Measurements from ENCODE around the gene SLC25A24.

Gene SLC25A24

DNA sequence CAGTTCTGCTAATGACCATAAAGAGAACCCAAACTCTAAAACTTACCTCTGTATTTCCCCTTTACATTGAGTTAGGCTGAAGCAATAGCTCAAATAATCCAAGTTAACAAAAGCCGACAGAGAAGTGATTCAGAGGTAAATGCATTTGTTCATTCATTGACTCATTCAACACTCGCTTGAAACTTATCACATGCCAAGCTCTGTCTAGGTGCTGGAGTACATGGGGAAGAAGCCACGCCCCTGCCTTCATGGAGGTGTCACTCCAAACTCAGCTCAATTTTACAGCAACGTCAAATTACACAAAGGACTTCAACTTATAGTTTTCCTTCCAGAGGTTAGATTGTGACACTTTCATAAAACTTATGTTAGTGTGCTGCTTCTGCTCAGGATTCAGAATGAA, 45.8 kb downstream of the SLC25A24 start:
- no peaks in the 10 kb centered on the region for H3K4me1 ChIP-seq (ENCODE audit: insufficient read depth, low read length, severe bottlenecking)
- H3K9ac ChIP-seq (ENCODE audit: low read length) = no peak overlapping the region
- TF ChIP-seq, protein P1, sequence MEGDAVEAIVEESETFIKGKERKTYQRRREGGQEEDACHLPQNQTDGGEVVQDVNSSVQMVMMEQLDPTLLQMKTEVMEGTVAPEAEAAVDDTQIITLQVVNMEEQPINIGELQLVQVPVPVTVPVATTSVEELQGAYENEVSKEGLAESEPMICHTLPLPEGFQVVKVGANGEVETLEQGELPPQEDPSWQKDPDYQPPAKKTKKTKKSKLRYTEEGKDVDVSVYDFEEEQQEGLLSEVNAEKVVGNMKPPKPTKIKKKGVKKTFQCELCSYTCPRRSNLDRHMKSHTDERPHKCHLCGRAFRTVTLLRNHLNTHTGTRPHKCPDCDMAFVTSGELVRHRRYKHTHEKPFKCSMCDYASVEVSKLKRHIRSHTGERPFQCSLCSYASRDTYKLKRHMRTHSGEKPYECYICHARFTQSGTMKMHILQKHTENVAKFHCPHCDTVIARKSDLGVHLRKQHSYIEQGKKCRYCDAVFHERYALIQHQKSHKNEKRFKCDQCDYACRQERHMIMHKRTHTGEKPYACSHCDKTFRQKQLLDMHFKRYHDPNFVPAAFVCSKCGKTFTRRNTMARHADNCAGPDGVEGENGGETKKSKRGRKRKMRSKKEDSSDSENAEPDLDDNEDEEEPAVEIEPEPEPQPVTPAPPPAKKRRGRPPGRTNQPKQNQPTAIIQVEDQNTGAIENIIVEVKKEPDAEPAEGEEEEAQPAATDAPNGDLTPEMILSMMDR (IDR thresholded peaks at IDR 0.05; ENCODE audit: low read length) = no peak
- no peak for TF ChIP-seq EZH2 (IDR thresholded peaks at IDR 0.05; ENCODE audit: borderline replicate concordance, low read length)
- H3K36me3 ChIP-seq (ENCODE audit: insufficient read depth, low read length) = no peaks in the 10 kb centered on the region
- no peaks in the 10 kb centered on the region for H3K79me2 ChIP-seq (ENCODE audit: insufficient read depth, low read length)
- no peak overlapping the region for H3K27ac ChIP-seq (ENCODE audit: low read depth, low read length, poor library complexity, severe bottlenecking)
- no peak overlapping the region for H3K4me2 ChIP-seq (ENCODE audit: low read length)
- no peaks in the 10 kb centered on the region for H3K9me3 ChIP-seq (ENCODE audit: low read length)
- no peaks in the 10 kb centered on the region for H3K9me2 ChIP-seq (ENCODE audit: low read depth, low read length)
- H2AFZ ChIP-seq (ENCODE audit: low read length) = no peak overlapping the region
- no peak overlapping the region for H3K4me3 ChIP-seq (ENCODE audit: low read depth, low read length, poor library complexity, severe bottlenecking)
- no peaks in the 10 kb centered on the region for H4K20me1 ChIP-seq (ENCODE audit: insufficient read depth, low read length)
- H3F3A ChIP-seq (ENCODE audit: insufficient read depth, low read length) = no peaks in the 10 kb centered on the region
- no peaks in the 10 kb centered on the region for H3K27me3 ChIP-seq (ENCODE audit: insufficient read depth, low read length)

DNA sequence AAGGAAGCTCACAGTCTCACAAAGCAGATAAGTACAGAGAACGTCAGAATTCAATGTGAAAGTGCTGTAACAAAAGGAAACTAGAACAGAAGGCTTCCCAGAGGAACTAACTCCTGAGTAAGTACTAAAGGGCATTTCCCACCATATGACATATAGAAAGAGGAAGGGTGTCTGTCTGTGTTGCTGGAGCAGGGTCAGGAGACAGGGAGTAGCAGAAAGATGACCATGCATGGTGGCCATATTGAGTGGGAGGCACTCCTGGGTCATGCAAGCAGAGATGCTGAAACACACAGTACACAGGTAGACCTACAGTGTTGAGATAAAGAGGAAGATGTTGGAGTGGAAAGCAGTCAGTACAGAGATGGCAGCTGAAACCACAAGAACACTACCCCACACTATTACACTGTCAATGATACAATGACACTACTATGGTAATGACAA, 47.3 kb downstream of the SLC25A24 start:
- H3K4me1 ChIP-seq (ENCODE audit: insufficient read depth, low read length, severe bottlenecking) = no peaks in the 10 kb centered on the region
- no peaks in the 10 kb centered on the region for H3K9me3 ChIP-seq (ENCODE audit: low read length)
- H3K4me2 ChIP-seq (ENCODE audit: low read length) = no peak overlapping the region
- no peak for TF ChIP-seq EZH2 (IDR thresholded peaks at IDR 0.05; ENCODE audit: borderline replicate concordance, low read length)
- TF ChIP-seq, protein P1 (IDR thresholded peaks at IDR 0.05; ENCODE audit: low read length) = no peak
- H3K9ac ChIP-seq (ENCODE audit: low read length) = no peak overlapping the region
- H3K9me2 ChIP-seq (ENCODE audit: low read depth, low read length) = no peaks in the 10 kb centered on the region
- no peaks in the 10 kb centered on the region for H4K20me1 ChIP-seq (ENCODE audit: insufficient read depth, low read length)
- no peaks in the 10 kb centered on the region for H3K36me3 ChIP-seq (ENCODE audit: insufficient read depth, low read length)
- no peaks in the 10 kb centered on the region for H3K79me2 ChIP-seq (ENCODE audit: insufficient read depth, low read length)
- no peak overlapping the region for H2AFZ ChIP-seq (ENCODE audit: low read length)
- H3F3A ChIP-seq (ENCODE audit: insufficient read depth, low read length) = no peaks in the 10 kb centered on the region
- H3K27ac ChIP-seq (ENCODE audit: low read depth, low read length, poor library complexity, severe bottlenecking) = no peak overlapping the region
- H3K4me3 ChIP-seq (ENCODE audit: low read depth, low read length, poor library complexity, severe bottlenecking) = no peak overlapping the region
- no peaks in the 10 kb centered on the region for H3K27me3 ChIP-seq (ENCODE audit: insufficient read depth, low read length)

DNA sequence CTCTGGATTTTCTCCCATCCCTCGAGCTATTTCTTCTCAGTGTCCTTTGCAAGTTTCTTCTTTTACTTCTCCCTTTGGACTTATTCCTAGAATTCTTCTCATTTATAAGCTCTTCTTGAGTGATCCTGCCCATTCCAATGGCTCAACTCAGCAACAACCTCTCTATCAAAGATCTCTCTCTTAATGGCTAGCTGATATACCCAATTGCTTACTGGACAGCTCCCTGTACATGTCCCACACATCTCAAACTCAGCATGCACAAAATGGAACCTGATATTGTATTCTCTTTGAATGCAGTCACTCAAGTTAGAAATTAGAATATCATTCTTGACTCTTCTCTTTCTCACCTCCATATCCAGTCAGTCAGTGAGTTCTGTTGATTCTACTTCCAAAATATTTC, 48.6 kb downstream of the SLC25A24 start:
- Histone ChIP-seq H3K36me3 (ENCODE audit: insufficient read depth, low read length) (no peaks in the 10 kb centered on the region), H3K27ac (ENCODE audit: low read depth, low read length, poor library complexity, severe bottlenecking) (no peak overlapping the region), H2AFZ (ENCODE audit: low read length) (no peak overlapping the region), H3K27me3 (ENCODE audit: insufficient read depth, low read length) (no peaks in the 10 kb centered on the region), H3K9me3 (ENCODE audit: low read length) (no peaks in the 10 kb centered on the region), H3K4me1 (ENCODE audit: insufficient read depth, low read length, severe bottlenecking) (no peaks in the 10 kb centered on the region), H3F3A (ENCODE audit: insufficient read depth, low read length) (no peaks in the 10 kb centered on the region), H3K4me3 (ENCODE audit: low read depth, low read length, poor library complexity, severe bottlenecking) (no peak overlapping the region), H4K20me1 (ENCODE audit: insufficient read depth, low read length) (no peaks in the 10 kb centered on the region), H3K4me2 (ENCODE audit: low read length) (no peak overlapping the region), H3K79me2 (ENCODE audit: insufficient read depth, low read length) (no peaks in the 10 kb centered on the region), H3K9me2 (ENCODE audit: low read depth, low read length) (no peaks in the 10 kb centered on the region), H3K9ac (ENCODE audit: low read length) (no peak overlapping the region)
- TF ChIP-seq, protein P1 (IDR thresholded peaks at IDR 0.05; ENCODE audit: low read length) = no peak
- no peak for TF ChIP-seq EZH2 (IDR thresholded peaks at IDR 0.05; ENCODE audit: borderline replicate concordance, low read length)

Data from OCI-LY1 (cell line).